C4-2B (cell line): Measurements from ENCODE around the gene POLR2J.
A peak's percentile ranks its signal among the peaks of the same experiment; 100 is the strongest.

Experiments used
- H3K27ac ChIP-seq: fragments of 450-650 bp; 2 replicates; pipeline ENCODE4 v1.5.1; 2017
- ZFX ChIP-seq: fragments of 450-650 bp; IDR thresholded peaks from 2 replicates; pipeline ENCODE4 v1.6.1; 2017
- TF ChIP-seq, protein P1 (sequence below): fragments of 450-650 bp; conservative IDR thresholded peaks from 2 replicates; pipeline ENCODE4 v1.5.1; 2017; ENCODE audit warnings: mild to moderate bottlenecking

POLR2J gene

DNA sequence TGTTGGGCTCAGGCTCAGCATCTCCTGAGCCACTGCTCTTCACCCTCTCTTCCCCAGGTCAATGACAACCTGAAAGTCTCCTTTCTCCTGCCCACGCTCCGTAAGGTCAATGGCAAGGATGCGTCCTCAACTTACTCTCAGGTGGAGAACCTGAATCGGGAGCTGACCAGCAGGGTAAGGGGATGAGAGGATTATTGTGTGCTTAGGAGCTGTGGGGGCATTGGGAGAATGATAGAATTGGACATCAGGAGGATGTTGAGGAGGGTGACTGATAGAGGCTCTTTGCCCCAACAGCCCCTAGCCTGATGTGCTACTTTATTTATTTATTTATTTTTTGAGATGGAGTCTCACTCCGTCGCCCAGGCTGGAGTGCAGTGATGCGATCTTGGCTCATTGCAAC, 12.6 kb downstream of the POLR2J start:
- no peak for TF ChIP-seq ZFX
- TF ChIP-seq, protein P1, sequence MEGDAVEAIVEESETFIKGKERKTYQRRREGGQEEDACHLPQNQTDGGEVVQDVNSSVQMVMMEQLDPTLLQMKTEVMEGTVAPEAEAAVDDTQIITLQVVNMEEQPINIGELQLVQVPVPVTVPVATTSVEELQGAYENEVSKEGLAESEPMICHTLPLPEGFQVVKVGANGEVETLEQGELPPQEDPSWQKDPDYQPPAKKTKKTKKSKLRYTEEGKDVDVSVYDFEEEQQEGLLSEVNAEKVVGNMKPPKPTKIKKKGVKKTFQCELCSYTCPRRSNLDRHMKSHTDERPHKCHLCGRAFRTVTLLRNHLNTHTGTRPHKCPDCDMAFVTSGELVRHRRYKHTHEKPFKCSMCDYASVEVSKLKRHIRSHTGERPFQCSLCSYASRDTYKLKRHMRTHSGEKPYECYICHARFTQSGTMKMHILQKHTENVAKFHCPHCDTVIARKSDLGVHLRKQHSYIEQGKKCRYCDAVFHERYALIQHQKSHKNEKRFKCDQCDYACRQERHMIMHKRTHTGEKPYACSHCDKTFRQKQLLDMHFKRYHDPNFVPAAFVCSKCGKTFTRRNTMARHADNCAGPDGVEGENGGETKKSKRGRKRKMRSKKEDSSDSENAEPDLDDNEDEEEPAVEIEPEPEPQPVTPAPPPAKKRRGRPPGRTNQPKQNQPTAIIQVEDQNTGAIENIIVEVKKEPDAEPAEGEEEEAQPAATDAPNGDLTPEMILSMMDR: no peak
- H3K27ac ChIP-seq: no peak overlapping the region; the same call in 1 of the 2 replicates

DNA sequence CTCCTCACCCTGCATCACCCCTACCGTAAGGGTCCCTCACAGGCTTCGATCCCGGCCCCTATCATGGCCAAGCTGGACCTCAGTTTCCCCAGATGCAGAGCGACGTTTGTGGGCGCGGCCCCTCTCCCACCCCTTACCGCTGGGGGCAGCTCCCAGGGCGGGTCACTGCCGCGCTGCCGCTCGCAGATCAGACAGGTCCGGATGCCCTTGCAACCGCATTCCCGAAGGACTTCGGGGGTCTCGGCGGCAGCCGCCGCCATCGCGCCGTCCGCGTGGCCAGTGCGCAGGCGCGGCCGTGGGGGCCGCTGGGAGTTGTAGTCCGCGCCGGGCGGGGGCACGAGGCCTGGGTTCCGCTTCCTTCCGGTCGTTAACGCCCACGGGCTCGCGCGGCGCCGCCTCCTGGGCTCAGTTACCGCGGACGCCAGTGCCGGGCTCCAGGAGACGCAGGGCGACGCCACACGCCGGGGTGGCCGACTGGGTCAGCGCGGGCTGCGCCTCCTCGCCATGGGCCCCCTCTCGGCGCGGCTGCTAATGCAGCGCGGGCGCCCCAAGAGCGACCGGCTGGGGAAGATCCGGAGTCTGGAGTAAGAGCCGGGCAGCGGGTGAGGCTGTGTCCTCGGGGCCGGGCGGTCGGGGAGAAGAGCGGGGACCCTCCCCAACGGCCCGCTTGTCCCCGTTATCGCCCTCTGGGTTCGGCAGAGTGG, 14.0 kb downstream of the POLR2J start, which contains the start of the genes ALKBH4 and LRWD1:
ALKBH4 (minus strand) TSS at position 287 of the 704 bp plus-strand sequence; CDS start at position 260, 27 bp downstream.
LRWD1 (plus strand) TSS at position 408 of the 704 bp plus-strand sequence; CDS start at position 505, 97 bp downstream.
- peak within 1 kb of the TSS; percentile 86 for H3K27ac ChIP-seq
- TF ChIP-seq, protein P1: no peak
- peak; percentile 36; the same call in 1 of the 2 replicates for TF ChIP-seq ZFX

DNA sequence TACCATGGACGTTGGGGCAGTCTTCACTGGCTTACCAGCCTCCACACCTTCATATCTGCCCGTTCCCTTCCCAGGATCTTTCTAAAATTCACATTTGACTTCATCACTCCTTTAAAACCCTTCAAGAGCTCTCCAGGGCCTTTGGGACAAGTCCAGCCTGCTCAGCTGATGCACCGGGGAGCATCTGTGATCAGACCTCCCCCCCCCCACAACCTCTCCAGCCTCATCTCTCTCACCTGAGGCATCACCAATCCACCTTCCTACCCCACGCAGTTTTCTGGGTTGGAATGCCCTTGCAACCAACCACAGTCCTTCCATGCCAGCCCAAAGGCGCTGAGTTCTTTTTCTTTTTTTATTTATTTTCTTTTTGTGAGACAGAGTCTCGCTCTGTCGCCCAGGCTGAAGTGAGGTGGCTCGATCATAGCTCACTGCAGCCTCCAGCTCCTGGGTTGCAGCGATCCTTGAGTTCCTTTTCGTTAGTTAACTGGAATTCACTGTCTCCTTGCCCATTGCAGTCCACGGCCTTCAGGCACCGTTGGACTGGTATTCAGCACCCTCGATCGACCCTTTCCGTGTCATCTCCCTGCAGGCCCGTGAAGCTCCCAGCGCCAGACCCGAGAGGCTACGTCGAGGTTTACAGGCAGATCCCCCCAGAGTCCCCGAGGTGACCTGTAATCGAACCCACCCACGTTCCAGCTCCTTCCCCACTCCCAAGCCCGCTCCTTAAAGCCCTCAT, 14.7 kb downstream of the POLR2J start:
- TF ChIP-seq, protein P1: no peak
- no peak for TF ChIP-seq ZFX
- H3K27ac ChIP-seq: peak overlapping the region; percentile 86

DNA sequence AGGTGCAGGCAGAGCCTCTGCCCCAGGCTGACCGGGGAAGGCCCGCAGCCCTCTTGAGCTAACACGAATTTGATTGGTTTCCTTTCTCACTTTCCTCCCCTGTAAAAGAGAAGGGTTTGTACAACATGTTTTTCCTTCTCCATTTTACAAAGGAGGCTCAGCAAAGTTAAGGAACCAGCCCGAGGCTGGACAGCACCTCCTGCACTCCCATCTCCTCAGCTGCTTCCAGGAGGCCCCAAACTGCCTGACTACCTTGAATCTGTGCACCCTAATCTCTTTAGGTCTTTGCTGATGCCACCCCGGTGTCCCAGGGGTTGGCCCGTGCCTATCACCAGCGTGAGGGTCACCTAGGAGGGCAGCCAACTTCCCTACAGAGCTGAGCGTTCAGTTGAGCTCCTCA, 18.3 kb downstream of the POLR2J start:
- no peak overlapping the region for H3K27ac ChIP-seq
- TF ChIP-seq, protein P1: no peak
- TF ChIP-seq ZFX: no peak

DNA sequence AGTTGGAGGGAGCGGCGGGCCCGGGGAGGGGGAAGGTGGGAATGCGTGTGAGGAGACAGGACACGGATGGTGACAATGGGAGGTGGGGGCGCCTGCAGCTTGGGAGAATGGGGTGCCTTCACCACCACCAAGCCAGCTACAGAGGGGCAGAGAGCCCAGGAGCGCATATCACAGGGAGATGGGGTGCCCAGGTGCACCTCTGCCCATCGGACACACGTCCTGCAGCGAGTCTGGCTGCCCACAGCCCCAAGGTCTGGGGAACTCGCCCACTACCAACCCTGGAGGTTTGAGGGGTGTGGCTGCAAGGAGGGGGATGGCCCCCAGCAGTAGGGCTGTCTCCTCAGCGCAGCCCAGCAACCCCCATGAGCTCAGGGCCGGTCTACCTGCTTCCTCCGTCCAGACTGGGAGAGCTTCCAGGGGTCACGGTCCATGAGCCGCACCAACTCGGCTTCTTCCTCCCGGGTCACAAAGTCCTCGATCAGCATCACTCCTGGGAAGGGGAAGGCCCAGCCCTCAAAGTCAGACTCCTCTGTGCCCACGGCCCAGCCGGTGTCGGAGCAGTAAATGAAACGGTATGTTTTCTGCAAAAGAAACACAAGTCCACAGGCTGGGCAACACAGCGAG, 19.4 kb downstream of the POLR2J start:
- TF ChIP-seq, protein P1: no peak
- no peak for TF ChIP-seq ZFX
- H3K27ac ChIP-seq: no peak overlapping the region

DNA sequence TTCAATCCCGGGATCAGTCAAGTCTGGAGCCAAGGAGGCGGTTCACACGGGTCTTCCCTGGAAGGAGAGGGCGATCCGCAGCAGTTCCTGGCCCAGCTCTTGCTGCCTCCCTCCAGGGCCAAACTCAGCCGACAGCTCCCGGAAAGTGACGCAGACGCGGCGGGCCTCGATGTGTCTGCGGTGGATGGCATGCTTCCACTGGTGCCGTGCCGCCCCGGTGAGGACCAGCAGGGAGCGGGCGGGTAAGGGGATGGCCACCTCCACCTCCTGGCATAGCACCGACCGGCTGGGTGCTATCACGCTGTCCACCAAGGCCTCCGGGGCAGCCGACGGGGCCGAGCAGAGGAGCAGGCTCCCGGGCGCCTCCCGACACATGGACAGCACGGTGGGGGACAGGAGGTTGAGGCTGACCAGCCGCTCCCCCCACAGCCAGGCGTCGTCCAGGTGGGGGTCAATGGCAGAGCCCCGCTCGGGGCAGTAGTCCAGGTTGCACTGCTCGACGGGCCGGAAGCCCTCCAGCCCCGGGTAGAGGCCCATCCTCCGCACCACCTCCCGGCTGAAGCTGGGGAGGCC, 21.3 kb downstream of the POLR2J start:
- H3K27ac ChIP-seq: no peak overlapping the region

More for the DNA sequence above, 21.3 kb downstream of the POLR2J start:
- TF ChIP-seq, protein P1: no peak
- TF ChIP-seq ZFX: no peak
